ENCODE data around the gene CST7. TPM values are rescaled to one million over a fixed set of nuclear protein-coding genes. Genes with fewer than 3 reads are reported as not detected.

Gene CST7
- total and polyA plus RNA-seq, 2 experiments from 2014 or later = not detected

DNA sequence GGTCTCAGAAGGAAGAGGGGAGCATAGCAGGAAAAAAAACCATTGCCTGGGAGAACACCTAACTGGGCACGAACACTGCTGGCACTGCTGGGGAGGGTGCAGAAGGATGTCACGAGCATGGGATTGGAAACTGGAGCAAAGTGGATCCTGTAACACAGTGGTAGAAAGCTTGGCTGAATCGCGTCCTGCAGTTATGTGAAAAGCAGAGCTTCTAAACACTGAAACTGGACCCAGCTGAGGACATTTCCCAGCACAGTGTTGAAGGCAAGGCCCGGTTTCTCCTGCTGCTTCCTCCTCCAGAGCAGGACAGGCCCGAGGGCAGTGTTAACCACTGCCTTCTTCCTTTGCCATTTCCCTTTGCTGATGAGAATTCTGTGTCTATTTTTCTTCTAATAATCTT, 36.7 kb downstream of the CST7 start (continued):
- TF ChIP-seq POLR2AphosphoS5 (IDR thresholded peaks at IDR 0.05; ENCODE audit: low read depth) = no peak

DNA sequence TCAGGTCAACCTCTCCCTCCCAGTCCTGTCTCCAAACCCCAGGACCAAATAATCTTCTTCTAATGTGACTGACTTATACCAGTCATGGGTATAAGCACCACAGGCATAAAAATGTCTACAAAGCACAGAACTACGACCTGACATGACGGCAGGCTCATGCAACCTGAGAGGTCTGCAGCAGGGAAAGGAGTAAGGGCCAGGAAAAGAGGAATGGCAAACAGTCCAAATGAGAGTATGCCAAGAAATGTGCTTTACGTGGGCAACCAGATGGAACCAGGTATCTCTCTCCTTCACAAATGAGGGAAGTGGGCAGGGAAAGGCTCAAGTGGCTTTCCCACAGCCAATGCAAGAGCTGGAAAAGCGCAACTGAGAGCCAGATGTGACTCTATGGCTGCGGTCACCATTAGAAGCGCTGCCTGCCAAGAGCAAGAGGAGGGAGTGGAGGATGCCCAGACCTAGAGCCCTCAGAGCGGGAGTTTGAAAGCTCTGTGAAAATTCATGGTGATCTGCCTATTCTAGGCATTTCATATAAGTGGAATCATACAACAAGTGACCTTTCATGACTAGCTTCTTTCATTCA, 37.5 kb downstream of the CST7 start:
- H3K79me2 ChIP-seq (replicated peaks; ENCODE audit: insufficient read depth) = peaks cover 85% of the 10 kb centered on the region

More for the DNA sequence above, 37.5 kb downstream of the CST7 start:
- ATAC-seq = no peak
- H3K36me3 Mint-ChIP-seq (ENCODE audit: low read depth) = peaks cover 13% of the 10 kb centered on the region
- Histone ChIP-seq H3K36me3 (ENCODE audit: insufficient read depth) (no peaks in the 10 kb centered on the region), H3K4me1 (ENCODE audit: insufficient read depth) (no peaks in the 10 kb centered on the region), H3K4me3 (no peak overlapping the region), H4K20me1 (replicated peaks; ENCODE audit: insufficient read depth) (peaks cover 30% of the 10 kb centered on the region), H3K27ac (ENCODE audit: low read depth) (no peak overlapping the region), H3K4me2 (no peak overlapping the region), H3K9me2 (ENCODE audit: insufficient read depth) (no peaks in the 10 kb centered on the region), H3K27me3 (ENCODE audit: insufficient read depth) (0 out of 2 replicates have a peak, but pooled peaks cover 2% of the 10 kb centered on the region), H2AFZ (no peak overlapping the region), H3F3A (replicated peaks; ENCODE audit: low read depth) (no peaks in the 10 kb centered on the region)
- H3K4me3 Mint-ChIP-seq = no peak overlapping the region
- TF ChIP-seq POLR2AphosphoS5 (IDR thresholded peaks at IDR 0.05; ENCODE audit: low read depth) (no peak), EZH2 (IDR thresholded peaks at IDR 0.05; ENCODE audit: low read depth, unreplicated experiment) (no peak), CREB1 (CRISPR knock-in tag; IDR thresholded peaks at IDR 0.05; ENCODE audit: low read depth) (no peak), ZNF331 (CRISPR knock-in tag; IDR thresholded peaks at IDR 0.05; ENCODE audit: low read depth) (no peak), NANOG (IDR thresholded peaks at IDR 0.05; ENCODE audit: borderline replicate concordance) (no peak), EZH2phosphoT487 (IDR thresholded peaks at IDR 0.05; ENCODE audit: unreplicated experiment) (no peak), JUNB (IDR thresholded peaks at IDR 0.05; ENCODE audit: unreplicated experiment) (no peak)
- TF ChIP-seq, protein P1, sequence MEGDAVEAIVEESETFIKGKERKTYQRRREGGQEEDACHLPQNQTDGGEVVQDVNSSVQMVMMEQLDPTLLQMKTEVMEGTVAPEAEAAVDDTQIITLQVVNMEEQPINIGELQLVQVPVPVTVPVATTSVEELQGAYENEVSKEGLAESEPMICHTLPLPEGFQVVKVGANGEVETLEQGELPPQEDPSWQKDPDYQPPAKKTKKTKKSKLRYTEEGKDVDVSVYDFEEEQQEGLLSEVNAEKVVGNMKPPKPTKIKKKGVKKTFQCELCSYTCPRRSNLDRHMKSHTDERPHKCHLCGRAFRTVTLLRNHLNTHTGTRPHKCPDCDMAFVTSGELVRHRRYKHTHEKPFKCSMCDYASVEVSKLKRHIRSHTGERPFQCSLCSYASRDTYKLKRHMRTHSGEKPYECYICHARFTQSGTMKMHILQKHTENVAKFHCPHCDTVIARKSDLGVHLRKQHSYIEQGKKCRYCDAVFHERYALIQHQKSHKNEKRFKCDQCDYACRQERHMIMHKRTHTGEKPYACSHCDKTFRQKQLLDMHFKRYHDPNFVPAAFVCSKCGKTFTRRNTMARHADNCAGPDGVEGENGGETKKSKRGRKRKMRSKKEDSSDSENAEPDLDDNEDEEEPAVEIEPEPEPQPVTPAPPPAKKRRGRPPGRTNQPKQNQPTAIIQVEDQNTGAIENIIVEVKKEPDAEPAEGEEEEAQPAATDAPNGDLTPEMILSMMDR (conservative IDR thresholded peaks at IDR 0.05; ENCODE audit: low read depth in 2 of 2) = no peak
- TF ChIP-seq, protein P2, sequence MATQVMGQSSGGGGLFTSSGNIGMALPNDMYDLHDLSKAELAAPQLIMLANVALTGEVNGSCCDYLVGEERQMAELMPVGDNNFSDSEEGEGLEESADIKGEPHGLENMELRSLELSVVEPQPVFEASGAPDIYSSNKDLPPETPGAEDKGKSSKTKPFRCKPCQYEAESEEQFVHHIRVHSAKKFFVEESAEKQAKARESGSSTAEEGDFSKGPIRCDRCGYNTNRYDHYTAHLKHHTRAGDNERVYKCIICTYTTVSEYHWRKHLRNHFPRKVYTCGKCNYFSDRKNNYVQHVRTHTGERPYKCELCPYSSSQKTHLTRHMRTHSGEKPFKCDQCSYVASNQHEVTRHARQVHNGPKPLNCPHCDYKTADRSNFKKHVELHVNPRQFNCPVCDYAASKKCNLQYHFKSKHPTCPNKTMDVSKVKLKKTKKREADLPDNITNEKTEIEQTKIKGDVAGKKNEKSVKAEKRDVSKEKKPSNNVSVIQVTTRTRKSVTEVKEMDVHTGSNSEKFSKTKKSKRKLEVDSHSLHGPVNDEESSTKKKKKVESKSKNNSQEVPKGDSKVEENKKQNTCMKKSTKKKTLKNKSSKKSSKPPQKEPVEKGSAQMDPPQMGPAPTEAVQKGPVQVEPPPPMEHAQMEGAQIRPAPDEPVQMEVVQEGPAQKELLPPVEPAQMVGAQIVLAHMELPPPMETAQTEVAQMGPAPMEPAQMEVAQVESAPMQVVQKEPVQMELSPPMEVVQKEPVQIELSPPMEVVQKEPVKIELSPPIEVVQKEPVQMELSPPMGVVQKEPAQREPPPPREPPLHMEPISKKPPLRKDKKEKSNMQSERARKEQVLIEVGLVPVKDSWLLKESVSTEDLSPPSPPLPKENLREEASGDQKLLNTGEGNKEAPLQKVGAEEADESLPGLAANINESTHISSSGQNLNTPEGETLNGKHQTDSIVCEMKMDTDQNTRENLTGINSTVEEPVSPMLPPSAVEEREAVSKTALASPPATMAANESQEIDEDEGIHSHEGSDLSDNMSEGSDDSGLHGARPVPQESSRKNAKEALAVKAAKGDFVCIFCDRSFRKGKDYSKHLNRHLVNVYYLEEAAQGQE (IDR thresholded peaks at IDR 0.05; ENCODE audit: unreplicated experiment) = no peak
- H3K4me1 Mint-ChIP-seq = peaks cover 8% of the 10 kb centered on the region
- H3K9me3 Mint-ChIP-seq = peaks cover under 1% of the 10 kb centered on the region; the same call in 1 of the 3 replicates
- H3K27ac Mint-ChIP-seq = no peak overlapping the region
- DNase-seq (ENCODE audit: low spot score) = no peak
- peaks cover 2% of the 10 kb centered on the region for H3K27me3 Mint-ChIP-seq (ENCODE audit: insufficient read depth, low read depth, poor library complexity)
